Stomach smooth muscle (tissue), 2 donors: ENCODE data around the gene TMEM170B.
A peak's percentile ranks its signal among the peaks of the same experiment; 100 is the strongest.

Experiments
- H3K27ac ChIP-seq: one replicate; pipeline ENCODE4 v1.7.0; 2013; ENCODE audit warnings: mild to moderate bottlenecking, low read length, inconsistent platforms
- H3K27me3 ChIP-seq, 2 donors: one replicate each; pipeline ENCODE4 v1.7.0; 2013; ENCODE audit warnings: low read length in 2 of 2; ENCODE audit not compliant: insufficient read depth in 2 of 2, control insufficient read depth in 1 of 2
- H3K36me3 ChIP-seq, 2 donors: one replicate each; pipeline ENCODE4 v1.7.0; 2013; ENCODE audit warnings: low read length in 2 of 2; ENCODE audit not compliant: control insufficient read depth in 2 of 2, insufficient read depth in 2 of 2
- H3K4me1 ChIP-seq: one replicate; pipeline ENCODE4 v1.7.0; 2013; ENCODE audit warnings: low read length; ENCODE audit not compliant: control insufficient read depth, insufficient read depth
- H3K4me3 ChIP-seq, 2 donors: one replicate each; pipeline ENCODE4 v1.7.0; 2013; ENCODE audit warnings: low read length in 2 of 2
- H3K9ac ChIP-seq, 2 donors: one replicate each; pipeline ENCODE4 v1.7.0; 2013; ENCODE audit warnings: low read length in 2 of 2, mild to moderate bottlenecking in 1 of 2
- H3K9me3 ChIP-seq, 2 donors: one replicate each; pipeline ENCODE4 v1.7.0; 2013; ENCODE audit warnings: low read length in 2 of 2; ENCODE audit not compliant: control insufficient read depth in 2 of 2
- donor health status: healthy.
- donor health status: Pancreatic carcinoma.

The TMEM170B gene

DNA sequence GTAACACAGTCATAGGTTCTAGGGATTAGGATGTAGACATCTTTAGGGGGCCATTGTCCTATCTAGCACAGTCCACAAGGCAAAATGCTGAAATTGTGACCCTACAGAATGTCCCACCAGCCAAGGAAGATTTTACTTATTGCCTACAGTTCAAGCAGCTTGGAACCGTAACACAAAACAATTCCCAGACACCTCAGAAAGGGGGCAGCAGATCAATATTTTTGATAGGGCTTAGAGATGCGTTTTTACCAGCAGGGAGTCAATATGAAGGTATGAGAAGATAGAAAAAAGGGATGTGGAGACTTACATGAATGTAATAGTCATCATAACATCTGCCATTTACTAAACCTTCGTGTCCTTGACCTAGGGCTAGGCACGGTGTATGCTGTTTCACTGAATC lies 81.0 kb downstream of the TMEM170B start:
- H3K4me3 ChIP-seq: no peak overlapping the region
- H3K27ac ChIP-seq: no peak overlapping the region
- no peaks in the 10 kb centered on the region for H3K27me3 ChIP-seq
- H3K4me1 ChIP-seq: peaks cover 15% of the 10 kb centered on the region
- H3K9me3 ChIP-seq: no peaks in the 10 kb centered on the region
- H3K9ac ChIP-seq: no peak overlapping the region
- no peaks in the 10 kb centered on the region for H3K36me3 ChIP-seq

DNA sequence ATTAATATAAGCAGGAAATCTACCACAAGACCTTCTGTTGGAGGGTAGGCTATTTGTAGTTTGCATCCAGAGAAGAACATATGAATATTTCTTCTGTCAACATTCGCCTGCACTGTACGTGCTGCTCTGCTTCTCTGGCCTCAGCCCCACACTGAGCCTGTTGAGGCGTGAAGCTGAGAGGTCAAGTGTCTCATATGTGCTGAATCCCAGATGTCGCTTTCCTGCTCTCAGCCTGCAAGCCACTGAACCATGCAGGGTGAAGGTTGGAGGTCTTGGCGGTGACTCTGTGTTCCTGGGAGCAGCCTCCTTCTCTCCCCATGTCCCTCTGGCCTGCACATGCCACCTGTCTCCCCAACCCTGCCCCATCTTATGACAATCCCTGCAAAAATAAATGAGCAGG lies 83.6 kb downstream of the TMEM170B start:
- Histone ChIP-seq H3K36me3 (no peaks in the 10 kb centered on the region), H3K4me1 (peaks cover 14% of the 10 kb centered on the region), H3K27ac (no peak overlapping the region), H3K4me3 (no peak overlapping the region), H3K9ac (no peak overlapping the region), H3K27me3 (no peaks in the 10 kb centered on the region), H3K9me3 (no peaks in the 10 kb centered on the region)

DNA sequence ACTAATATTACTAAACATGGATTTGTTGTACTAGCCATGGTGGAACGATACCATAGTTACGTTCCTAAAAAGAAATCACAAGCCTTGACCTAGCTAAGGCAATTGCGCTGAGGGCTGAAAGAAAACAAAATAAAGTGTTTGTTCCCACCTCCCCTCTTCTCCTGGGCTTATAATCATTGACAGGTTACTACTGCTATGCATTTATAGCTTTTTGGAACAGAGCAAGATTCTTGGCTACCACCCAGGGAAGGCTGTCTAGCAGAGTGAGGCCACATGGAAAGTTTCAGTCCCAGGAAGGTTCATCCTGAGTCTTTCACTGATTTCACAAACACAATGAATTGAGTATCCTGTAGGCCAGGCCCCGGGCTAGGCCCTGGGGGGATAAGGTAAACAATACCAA lies 84.6 kb downstream of the TMEM170B start:
- Histone ChIP-seq H3K9me3 (no peaks in the 10 kb centered on the region), H3K4me1 (peaks cover 11% of the 10 kb centered on the region), H3K9ac (no peak overlapping the region), H3K36me3 (no peaks in the 10 kb centered on the region), H3K27me3 (no peaks in the 10 kb centered on the region), H3K27ac (peak overlapping the region; percentile 37), H3K4me3 (no peak overlapping the region)

DNA sequence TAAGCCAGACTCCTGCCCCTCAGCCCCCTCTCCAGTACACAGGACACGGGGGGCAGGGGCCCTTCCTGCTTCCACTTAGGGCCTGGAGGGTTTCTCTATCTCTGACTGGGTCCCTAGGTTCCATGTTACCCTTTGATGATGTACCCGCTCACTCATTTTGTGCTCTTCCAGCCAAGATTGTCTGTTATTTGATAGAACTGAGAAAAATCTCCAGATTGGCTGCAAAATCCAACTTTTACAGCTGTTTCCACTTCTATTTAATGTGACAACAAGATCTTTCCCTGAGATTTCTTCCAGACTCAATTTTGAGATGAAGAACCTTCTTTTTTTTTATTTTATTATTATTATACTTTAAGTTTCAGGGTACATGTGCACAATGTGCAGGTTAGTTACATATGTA lies 85.7 kb downstream of the TMEM170B start:
- Histone ChIP-seq H3K4me3 (no peak overlapping the region), H3K27ac (no peak overlapping the region)

DNA sequence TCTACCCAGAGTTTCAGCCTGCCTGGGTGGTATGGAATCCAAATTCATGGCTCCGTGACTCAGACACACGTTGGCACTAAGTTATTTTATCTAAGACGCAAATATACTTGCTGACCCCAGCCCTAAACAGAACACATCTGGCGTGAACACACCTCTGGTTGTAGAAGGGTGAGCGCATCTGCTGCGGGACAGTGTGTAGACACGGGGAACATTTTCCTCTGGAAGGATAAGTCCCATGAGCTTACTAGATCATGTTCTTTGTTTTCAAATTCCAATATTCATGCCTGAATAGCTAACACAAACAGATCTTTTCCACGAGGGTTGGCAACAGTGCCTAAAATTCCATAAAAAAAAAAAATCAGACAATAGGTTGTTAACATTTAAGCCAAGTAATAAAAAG lies 87.8 kb downstream of the TMEM170B start:
- Histone ChIP-seq H3K4me1 (peaks cover 11% of the 10 kb centered on the region), H3K9ac (no peak overlapping the region), H3K27ac (no peak overlapping the region), H3K27me3 (no peaks in the 10 kb centered on the region), H3K9me3 (no peaks in the 10 kb centered on the region), H3K36me3 (no peaks in the 10 kb centered on the region), H3K4me3 (no peak overlapping the region)

More for the DNA sequence above, 85.7 kb downstream of the TMEM170B start:
- no peaks in the 10 kb centered on the region for H3K27me3 ChIP-seq
- no peaks in the 10 kb centered on the region for H3K9me3 ChIP-seq
- no peak overlapping the region for H3K9ac ChIP-seq
- peaks cover 11% of the 10 kb centered on the region for H3K4me1 ChIP-seq
- no peaks in the 10 kb centered on the region for H3K36me3 ChIP-seq

DNA sequence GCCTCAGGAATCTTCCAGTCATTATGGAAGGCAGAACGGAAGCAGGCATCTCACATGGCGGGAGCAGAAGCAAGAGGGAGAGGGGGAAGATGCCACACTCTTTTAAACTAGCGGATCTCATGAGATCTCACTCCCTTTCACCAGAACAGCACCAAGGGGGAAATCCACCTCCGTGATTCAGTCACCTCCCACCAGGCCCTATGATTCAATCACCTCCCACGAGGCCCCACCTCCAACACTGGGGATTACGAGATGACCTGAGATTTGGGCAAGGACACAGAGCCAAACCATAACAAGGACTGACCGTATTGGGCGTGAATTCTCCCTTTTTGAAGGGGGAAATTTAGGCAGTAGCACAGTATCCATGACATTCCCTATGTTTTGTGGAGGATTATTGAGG lies 88.8 kb downstream of the TMEM170B start:
- H3K4me1 ChIP-seq: peaks cover 11% of the 10 kb centered on the region
- H3K27me3 ChIP-seq: no peaks in the 10 kb centered on the region
- H3K9ac ChIP-seq: no peak overlapping the region
- no peak overlapping the region for H3K4me3 ChIP-seq
- H3K27ac ChIP-seq: no peak overlapping the region
- H3K9me3 ChIP-seq: no peaks in the 10 kb centered on the region
- no peaks in the 10 kb centered on the region for H3K36me3 ChIP-seq

DNA sequence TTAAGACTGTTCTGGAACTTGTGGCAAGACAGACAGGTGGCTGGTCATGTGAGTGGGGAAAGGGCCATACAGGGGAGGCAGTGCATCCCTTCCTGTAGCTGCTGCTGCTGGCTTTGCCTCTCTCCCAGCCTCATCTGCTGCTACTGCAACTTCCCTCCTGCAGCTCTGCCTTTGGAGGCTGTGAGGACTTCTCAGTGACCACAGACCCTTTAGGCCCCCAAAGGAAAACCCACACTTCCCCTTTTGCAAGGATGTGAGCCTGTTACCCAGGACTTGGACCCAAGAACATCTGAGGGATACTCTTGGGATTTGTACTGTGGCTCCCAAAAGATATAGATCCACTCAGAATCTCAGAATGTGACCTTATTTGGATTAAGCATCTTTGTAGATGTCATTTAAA lies 91.0 kb downstream of the TMEM170B start:
- no peaks in the 10 kb centered on the region for H3K27me3 ChIP-seq
- H3K9me3 ChIP-seq: no peaks in the 10 kb centered on the region
- H3K27ac ChIP-seq: no peak overlapping the region
- no peaks in the 10 kb centered on the region for H3K4me1 ChIP-seq
- H3K4me3 ChIP-seq: no peak overlapping the region
- no peaks in the 10 kb centered on the region for H3K36me3 ChIP-seq
- no peak overlapping the region for H3K9ac ChIP-seq

DNA sequence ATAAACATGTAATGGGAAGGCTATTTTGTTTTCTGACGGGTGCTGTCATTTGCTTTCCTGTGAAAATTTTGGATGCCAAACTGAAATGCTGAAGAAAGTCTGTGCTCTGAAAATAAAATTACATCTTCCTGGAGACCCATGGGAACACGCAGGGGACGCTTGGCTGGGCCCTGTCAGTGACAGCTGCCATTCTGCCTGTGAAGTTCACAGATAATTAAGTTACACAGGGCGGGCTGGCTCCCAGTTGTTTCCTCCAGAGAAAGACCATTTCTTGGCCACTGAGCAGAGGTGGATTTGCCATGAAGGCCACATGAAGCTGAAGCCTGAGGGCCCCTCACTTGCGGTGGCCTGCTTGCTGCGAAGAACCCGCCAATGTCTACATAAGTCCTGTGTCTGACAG lies 93.5 kb downstream of the TMEM170B start:
- H3K27ac ChIP-seq: no peak overlapping the region

DNA sequence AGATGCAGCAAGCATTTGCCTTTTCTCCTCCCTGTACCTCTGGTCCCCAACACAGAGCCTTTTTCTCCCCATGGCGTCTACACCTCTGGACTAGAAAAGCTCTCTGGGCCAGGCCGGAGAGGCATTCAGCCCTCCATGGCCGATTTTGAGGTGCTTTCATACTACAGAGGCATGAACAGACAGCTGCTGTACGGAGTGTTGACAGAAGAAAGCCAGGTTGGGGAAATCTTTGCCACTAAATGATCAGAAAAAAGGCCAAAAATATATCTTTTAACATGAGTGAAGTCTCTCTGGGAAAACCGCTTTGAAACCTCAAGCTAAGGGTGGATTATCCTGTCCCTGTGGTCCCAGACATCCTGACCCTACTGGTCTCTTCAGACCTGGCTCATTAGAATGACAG lies 94.0 kb downstream of the TMEM170B start:
- H3K9me3 ChIP-seq: no peaks in the 10 kb centered on the region
- H3K27me3 ChIP-seq: no peaks in the 10 kb centered on the region
- H3K36me3 ChIP-seq: no peaks in the 10 kb centered on the region
- no peak overlapping the region for H3K27ac ChIP-seq
- H3K4me1 ChIP-seq: no peaks in the 10 kb centered on the region
- no peak overlapping the region for H3K4me3 ChIP-seq
- no peak overlapping the region for H3K9ac ChIP-seq

More for the DNA sequence above, 93.5 kb downstream of the TMEM170B start:
- H3K9ac ChIP-seq: no peak overlapping the region
- no peaks in the 10 kb centered on the region for H3K4me1 ChIP-seq
- no peaks in the 10 kb centered on the region for H3K27me3 ChIP-seq
- H3K4me3 ChIP-seq: no peak overlapping the region
- no peaks in the 10 kb centered on the region for H3K36me3 ChIP-seq
- no peaks in the 10 kb centered on the region for H3K9me3 ChIP-seq

DNA sequence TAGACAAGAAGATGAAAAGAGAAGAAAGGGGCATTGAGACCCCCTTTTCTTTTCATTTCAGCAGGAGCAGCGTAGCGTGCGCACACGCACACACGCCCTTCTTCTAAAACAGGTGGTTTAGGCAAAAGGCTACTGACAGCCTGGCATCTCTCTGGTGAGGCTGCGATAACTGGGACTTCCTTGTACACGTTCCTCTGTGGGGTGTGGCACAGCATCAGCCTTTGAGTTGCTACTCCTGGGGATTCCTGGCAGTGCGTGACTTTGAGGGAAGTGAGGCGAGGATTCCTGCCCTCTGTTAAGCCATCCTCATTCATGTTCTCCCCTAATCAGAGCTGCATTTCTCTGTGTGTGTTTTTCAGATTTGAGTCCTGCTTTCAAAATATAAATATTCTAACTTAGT lies 94.7 kb downstream of the TMEM170B start:
- no peak overlapping the region for H3K4me3 ChIP-seq
- H3K9ac ChIP-seq: no peak overlapping the region
- H3K36me3 ChIP-seq: no peaks in the 10 kb centered on the region
- H3K4me1 ChIP-seq: peaks cover 3% of the 10 kb centered on the region
- H3K27ac ChIP-seq: no peak overlapping the region
- no peaks in the 10 kb centered on the region for H3K27me3 ChIP-seq
- H3K9me3 ChIP-seq: no peaks in the 10 kb centered on the region

DNA sequence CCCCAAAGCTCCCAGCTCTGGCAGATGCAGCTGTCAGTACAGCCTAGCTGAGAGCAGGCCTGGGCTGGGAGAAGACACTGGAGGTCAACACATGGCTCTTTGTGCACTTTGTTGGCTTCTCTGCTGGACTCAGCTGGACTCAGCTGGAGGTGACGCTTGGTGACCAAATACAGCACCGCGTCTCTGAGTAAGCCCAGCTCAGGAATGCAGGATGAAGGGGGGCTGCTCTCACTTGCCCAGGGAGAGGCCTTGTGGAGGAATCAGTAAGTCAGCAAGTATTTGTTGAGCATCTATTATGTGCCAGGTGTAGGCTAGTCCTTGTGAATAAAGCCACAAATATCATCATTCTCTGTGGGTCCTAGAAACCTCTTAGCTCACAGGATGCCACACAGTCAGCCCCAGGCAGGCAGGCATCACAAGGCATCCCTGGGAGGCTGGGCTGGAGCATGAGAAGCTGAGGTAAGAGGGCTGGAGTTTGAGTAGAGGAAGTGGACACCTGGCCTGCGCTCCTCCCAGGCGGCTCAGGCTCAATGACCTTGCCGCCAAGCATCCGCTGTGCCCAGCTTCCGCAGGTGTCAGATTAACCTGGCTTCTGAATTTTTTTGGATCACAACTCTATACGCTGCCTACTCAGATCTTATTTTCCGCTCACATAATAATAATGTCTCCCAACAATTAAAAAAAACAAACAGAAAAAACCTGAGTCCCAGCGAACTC lies 95.4 kb downstream of the TMEM170B start:
- H3K27ac ChIP-seq: no peak overlapping the region
- no peak overlapping the region for H3K4me3 ChIP-seq
- H3K9me3 ChIP-seq: no peaks in the 10 kb centered on the region
- H3K27me3 ChIP-seq: no peaks in the 10 kb centered on the region
- H3K36me3 ChIP-seq: no peaks in the 10 kb centered on the region
- H3K4me1 ChIP-seq: peaks cover 3% of the 10 kb centered on the region
- H3K9ac ChIP-seq: no peak overlapping the region
